Daoy (cell line): ENCODE measurements around the gene DMD. TPM values are rescaled to one million over a fixed set of nuclear protein-coding genes. Genes with fewer than 3 reads are reported as not detected.
A peak's percentile ranks its signal among the peaks of the same experiment; 100 is the strongest.
"Not testable (repeated sequence)": the region's sequence is repeated elsewhere in the genome, so short reads cannot be mapped to it uniquely, and the experiment has no call there.

Experiments used
- DNase-seq: peaks from one replicate; pipeline ENCODE4 v3.0.0-alpha.2; 2015; ENCODE audit warnings: low read depth
- total RNA-seq: library from RNA; depleted of rRNA; stranded (reverse); fragments of >200 nt; shearing (Covaris generic); gene quantifications from 2 replicates; pipeline ENCODE4 v1.2.3, GENCODE V29; 2014

Gene DMD
- total RNA-seq, 1 experiment from 2014 or later, result 14.1 TPM

- peak; percentile 2 for DNase-seq
Measured at GRCh38 chrX:32867781-32868523, 343.4 kb downstream of the DMD start.

GRCh38 chrX:32852203-32852602, 359.1 kb downstream of the DMD start:
- no peak for DNase-seq

GRCh38 chrX:32851556-32851955, 359.8 kb downstream of the DMD start:
- DNase-seq, result no peak

- no peak for DNase-seq
Measured at GRCh38 chrX:32847921-32848320, 363.4 kb downstream of the DMD start.

- peak; percentile 1 for DNase-seq
Measured at GRCh38 chrX:32842053-32842452, 369.3 kb downstream of the DMD start.

GRCh38 chrX:32839781-32840180, 371.6 kb downstream of the DMD start:
- no peak for DNase-seq

GRCh38 chrX:32825009-32825408, 386.3 kb downstream of the DMD start:
- DNase-seq, result no peak

- no peak for DNase-seq
Measured at GRCh38 chrX:32804034-32804433, 407.3 kb downstream of the DMD start.

GRCh38 chrX:32798990-32799389, 412.4 kb downstream of the DMD start:
- no peak for DNase-seq

- no peak for DNase-seq
Measured at GRCh38 chrX:32788936-32789335, 422.4 kb downstream of the DMD start.

- no peak for DNase-seq
Measured at GRCh38 chrX:32780109-32780508, 431.2 kb downstream of the DMD start.

GRCh38 chrX:32778965-32779364, 432.4 kb downstream of the DMD start:
- no peak for DNase-seq

- DNase-seq, result no peak
Measured at GRCh38 chrX:32774966-32775365, 436.4 kb downstream of the DMD start.

GRCh38 chrX:32749070-32749469, 462.3 kb downstream of the DMD start:
- DNase-seq, result no peak

- DNase-seq, result no peak
Measured at GRCh38 chrX:32745323-32745722, 466.0 kb downstream of the DMD start.

GRCh38 chrX:32744921-32745320, 466.4 kb downstream of the DMD start:
- no peak for DNase-seq

GRCh38 chrX:32741910-32742309, 469.4 kb downstream of the DMD start:
- no peak for DNase-seq

GRCh38 chrX:32708542-32708941, 502.8 kb downstream of the DMD start:
- no peak for DNase-seq

GRCh38 chrX:32705385-32705784, 506.0 kb downstream of the DMD start:
- DNase-seq, result not testable (repeated sequence)

GRCh38 chrX:32687379-32687778, 524.0 kb downstream of the DMD start:
- DNase-seq, result no peak

- DNase-seq, result no peak
Measured at GRCh38 chrX:32678487-32678886, 532.9 kb downstream of the DMD start.

- no peak for DNase-seq
Measured at GRCh38 chrX:32673193-32673592, 538.2 kb downstream of the DMD start.

GRCh38 chrX:32662516-32662915, 548.8 kb downstream of the DMD start:
- no peak for DNase-seq
